ENCODE data around the gene C20orf173.

DNA sequence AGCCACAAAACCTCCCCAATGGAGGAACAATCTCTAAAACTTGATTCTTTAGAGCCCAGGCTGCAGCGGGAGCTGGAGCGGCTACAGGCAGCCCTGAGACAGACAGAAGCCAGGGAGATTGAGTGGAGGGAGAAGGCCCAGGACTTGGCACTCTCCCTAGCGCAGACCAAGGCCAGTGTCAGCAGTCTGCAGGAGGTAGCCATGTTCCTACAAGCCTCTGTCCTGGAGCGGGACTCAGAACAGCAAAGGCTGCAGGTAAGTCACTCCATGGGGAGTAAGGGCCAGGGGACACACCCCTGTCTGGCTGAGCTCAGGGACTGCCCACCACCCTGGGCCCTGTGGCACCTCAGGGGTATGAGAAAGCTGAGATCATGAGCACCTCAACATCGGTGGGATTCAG is 24.7 kb downstream of the C20orf173 start:
- TF ChIP-seq, protein P1, sequence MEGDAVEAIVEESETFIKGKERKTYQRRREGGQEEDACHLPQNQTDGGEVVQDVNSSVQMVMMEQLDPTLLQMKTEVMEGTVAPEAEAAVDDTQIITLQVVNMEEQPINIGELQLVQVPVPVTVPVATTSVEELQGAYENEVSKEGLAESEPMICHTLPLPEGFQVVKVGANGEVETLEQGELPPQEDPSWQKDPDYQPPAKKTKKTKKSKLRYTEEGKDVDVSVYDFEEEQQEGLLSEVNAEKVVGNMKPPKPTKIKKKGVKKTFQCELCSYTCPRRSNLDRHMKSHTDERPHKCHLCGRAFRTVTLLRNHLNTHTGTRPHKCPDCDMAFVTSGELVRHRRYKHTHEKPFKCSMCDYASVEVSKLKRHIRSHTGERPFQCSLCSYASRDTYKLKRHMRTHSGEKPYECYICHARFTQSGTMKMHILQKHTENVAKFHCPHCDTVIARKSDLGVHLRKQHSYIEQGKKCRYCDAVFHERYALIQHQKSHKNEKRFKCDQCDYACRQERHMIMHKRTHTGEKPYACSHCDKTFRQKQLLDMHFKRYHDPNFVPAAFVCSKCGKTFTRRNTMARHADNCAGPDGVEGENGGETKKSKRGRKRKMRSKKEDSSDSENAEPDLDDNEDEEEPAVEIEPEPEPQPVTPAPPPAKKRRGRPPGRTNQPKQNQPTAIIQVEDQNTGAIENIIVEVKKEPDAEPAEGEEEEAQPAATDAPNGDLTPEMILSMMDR (IDR thresholded peaks at IDR 0.05): no peak
- no peak for TF ChIP-seq POLR2A (IDR thresholded peaks at IDR 0.05)
